Breast epithelium (tissue), 3 donors: ENCODE data around the gene PRPF39.

Experiments used
- POLR2A ChIP-seq: fragments of 450-650 bp; IDR thresholded peaks from one replicate; pipeline ENCODE4 v1.6.1; 2016; ENCODE audit warnings: antibody characterized with exemption, mild to moderate bottlenecking, moderate library complexity
- POLR2AphosphoS5 ChIP-seq, 3 donors: sonication (generic); formaldehyde crosslinking; IDR thresholded peaks; one replicate each; pipeline ENCODE4 v1.6.1; 2017; ENCODE audit warnings: antibody characterized with exemption in 3 of 3
- TF ChIP-seq, protein P1 (sequence below), 3 donors: fragments of 450-650 bp; IDR thresholded peaks; one replicate each; pipeline ENCODE4 v1.5.1; 2016 to 2017; ENCODE audit warnings: antibody characterized with exemption in 3 of 3, mild to moderate bottlenecking in 3 of 3, moderate library complexity in 3 of 3

DNA sequence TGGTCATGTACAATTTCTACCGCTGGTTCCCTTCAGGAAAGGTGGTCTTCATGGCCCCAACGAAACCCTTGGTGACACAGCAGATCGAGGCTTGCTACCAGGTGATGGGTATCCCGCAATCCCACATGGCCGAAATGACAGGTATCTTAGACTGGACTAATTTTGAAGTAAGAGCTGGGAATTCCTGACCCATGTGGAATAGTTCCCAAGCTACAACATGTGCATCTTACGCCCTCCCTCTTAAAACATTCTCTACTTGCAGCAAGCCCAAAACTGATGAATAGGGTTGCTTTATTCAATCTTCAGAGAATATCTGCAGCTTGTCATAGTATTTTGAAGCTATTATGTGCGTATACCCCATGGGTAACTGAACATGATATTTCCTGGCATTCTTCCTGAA, 52.5 kb downstream of the PRPF39 start:
- TF ChIP-seq, protein P1, sequence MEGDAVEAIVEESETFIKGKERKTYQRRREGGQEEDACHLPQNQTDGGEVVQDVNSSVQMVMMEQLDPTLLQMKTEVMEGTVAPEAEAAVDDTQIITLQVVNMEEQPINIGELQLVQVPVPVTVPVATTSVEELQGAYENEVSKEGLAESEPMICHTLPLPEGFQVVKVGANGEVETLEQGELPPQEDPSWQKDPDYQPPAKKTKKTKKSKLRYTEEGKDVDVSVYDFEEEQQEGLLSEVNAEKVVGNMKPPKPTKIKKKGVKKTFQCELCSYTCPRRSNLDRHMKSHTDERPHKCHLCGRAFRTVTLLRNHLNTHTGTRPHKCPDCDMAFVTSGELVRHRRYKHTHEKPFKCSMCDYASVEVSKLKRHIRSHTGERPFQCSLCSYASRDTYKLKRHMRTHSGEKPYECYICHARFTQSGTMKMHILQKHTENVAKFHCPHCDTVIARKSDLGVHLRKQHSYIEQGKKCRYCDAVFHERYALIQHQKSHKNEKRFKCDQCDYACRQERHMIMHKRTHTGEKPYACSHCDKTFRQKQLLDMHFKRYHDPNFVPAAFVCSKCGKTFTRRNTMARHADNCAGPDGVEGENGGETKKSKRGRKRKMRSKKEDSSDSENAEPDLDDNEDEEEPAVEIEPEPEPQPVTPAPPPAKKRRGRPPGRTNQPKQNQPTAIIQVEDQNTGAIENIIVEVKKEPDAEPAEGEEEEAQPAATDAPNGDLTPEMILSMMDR (IDR thresholded peaks at IDR 0.05), result no peak
- no peak for TF ChIP-seq POLR2A
- no peak for TF ChIP-seq POLR2AphosphoS5 (IDR thresholded peaks at IDR 0.05)
